H1 (cell line): ENCODE results near the gene DOCK3. TPM values are rescaled to one million over a fixed set of nuclear protein-coding genes. Genes with fewer than 3 reads are reported as not detected.

Experiments used
- CTCF ChIA-PET: fragments of 300-600 bp; sonication (Branson Sonifier 250); formaldehyde crosslinking; loops from one replicate; lab custom pipeline; 2021; ENCODE audit not compliant: partially characterized antibody; lab: Charles Lee
- POLR2A ChIA-PET: fragments of 300-600 bp; sonication (Branson Sonifier 250); formaldehyde crosslinking; loops from one replicate; lab custom pipeline; 2021; ENCODE audit warnings: inconsistent platforms; ENCODE audit not compliant: partially characterized antibody; lab: Charles Lee
- DNase-seq, 2 experiments: peaks; one replicate each; pipeline versions ENCODE4 v3.0.0 to v3.0.0-alpha.2; 2010 to 2022; ENCODE audit warnings: low spot score in 2 of 2, low read depth in 1 of 2, mixed read lengths in 1 of 2
- FAIRE-seq: peaks from 2 replicates; lab custom pipeline; 2011; peaks lifted over from hg19 to GRCh38; lab: Jason Lieb, UNC
- H2AFZ ChIP-seq: 2 replicates; pipeline ENCODE4 v1.8.1; 2012; ENCODE audit warnings: low read length, inconsistent platforms
- H2AK5ac ChIP-seq: 2 replicates; pipeline ENCODE4 v1.6.1; 2013; ENCODE audit warnings: low read depth, low read length
- H2BK120ac ChIP-seq: replicated peaks from 2 replicates; pipeline ENCODE3; 2013; ENCODE audit warnings: low read depth, low read length, inconsistent platforms
- H2BK12ac ChIP-seq: 2 replicates; pipeline ENCODE4 v1.6.1; 2013; ENCODE audit warnings: low read depth, low read length
- H2BK15ac ChIP-seq: 2 replicates; pipeline ENCODE4 v1.6.1; 2013; ENCODE audit warnings: low read length
- H2BK20ac ChIP-seq: 2 replicates; pipeline ENCODE4 v1.6.1; 2013; ENCODE audit warnings: low read length
- H2BK5ac ChIP-seq: 2 replicates; pipeline ENCODE4 v1.6.1; 2013; ENCODE audit warnings: low read depth, low read length
- H3K14ac ChIP-seq: 2 replicates; pipeline ENCODE4 v1.6.1; 2013; ENCODE audit warnings: inconsistent platforms; ENCODE audit not compliant: insufficient read length
- H3K18ac ChIP-seq: 2 replicates; pipeline ENCODE4 v1.6.1; 2013; ENCODE audit warnings: low read length; ENCODE audit errors: extremely low read depth
- H3K23ac ChIP-seq: 2 replicates; pipeline ENCODE4 v1.6.1; 2013; ENCODE audit warnings: inconsistent platforms; ENCODE audit not compliant: insufficient read length
- H3K23me2 ChIP-seq: 2 replicates; pipeline ENCODE4 v1.6.1; 2013; ENCODE audit warnings: low read depth, low read length
- H3K27ac ChIP-seq: 2 replicates; pipeline ENCODE4 v1.6.1; 2011; ENCODE audit warnings: low read depth, low read length, inconsistent platforms
- H3K27me3 ChIP-seq, 4 experiments: replicated peaks in 1 of 4; 1 replicate in 1 of 4; 2 replicates in 3 of 4; pipeline versions ENCODE4 v1.6.1 to v1.8.1; 2011 to 2013; ENCODE audit warnings: low read length in 3 of 4, mild to moderate bottlenecking in 3 of 4, inconsistent platforms in 2 of 4, mixed read lengths in 2 of 4, moderate library complexity in 1 of 4; ENCODE audit not compliant: control insufficient read depth in 3 of 4, insufficient read depth in 3 of 4; ENCODE audit errors: extremely low read depth in 1 of 4
- H3K36me3 ChIP-seq, 4 experiments: 2 replicates each; pipeline versions ENCODE4 v1.6.1 to v1.8.1; 2011 to 2013; ENCODE audit warnings: mild to moderate bottlenecking in 4 of 4, low read length in 3 of 4, moderate library complexity in 2 of 4, control low read depth in 1 of 4, inconsistent platforms in 1 of 4; ENCODE audit not compliant: insufficient read depth in 4 of 4, control insufficient read depth in 2 of 4
- H3K4ac ChIP-seq: replicated peaks from 2 replicates; pipeline ENCODE3; 2013; ENCODE audit warnings: low read length, low read depth, mixed read lengths, inconsistent platforms; ENCODE audit not compliant: insufficient read length
- H3K4me1 ChIP-seq, 4 experiments: replicated peaks in 1 of 4; 1 replicate in 1 of 4; 2 replicates in 3 of 4; pipeline versions ENCODE4 v1.6.1 to v1.8.1; 2011 to 2013; ENCODE audit warnings: low read length in 3 of 4, inconsistent platforms in 2 of 4, mixed read lengths in 1 of 4; ENCODE audit not compliant: insufficient read depth in 4 of 4, control insufficient read depth in 3 of 4
- H3K4me2 ChIP-seq, 2 experiments: 2 replicates each; pipeline versions ENCODE4 v1.6.1 to v1.8.1; 2011 to 2013; ENCODE audit warnings: low read depth in 2 of 2, low read length in 2 of 2, control low read depth in 1 of 2, inconsistent platforms in 1 of 2, mild to moderate bottlenecking in 1 of 2; ENCODE audit not compliant: insufficient read depth in 1 of 2
- H3K4me3 ChIP-seq, 4 experiments: fragments of 200-600, 300-600 bp in 1 of 4; sonication (generic), shearing (Covaris generic), sonication (Bioruptor Twin) in 1 of 4; 2 replicates each; pipeline versions ENCODE4 v1.5.1 to v1.8.1; 2011 to 2016; ENCODE audit warnings: low read length in 4 of 4, low read depth in 3 of 4, control low read depth in 2 of 4, inconsistent platforms in 2 of 4, mild to moderate bottlenecking in 2 of 4, mixed read lengths in 1 of 4, moderate library complexity in 1 of 4; ENCODE audit not compliant: insufficient read depth in 2 of 4; ENCODE audit errors: extremely low read depth in 1 of 4
- H3K56ac ChIP-seq: replicated peaks from 2 replicates; pipeline ENCODE3; 2013; ENCODE audit warnings: low read depth, mild to moderate bottlenecking, mixed read lengths, low read length, inconsistent platforms; ENCODE audit not compliant: insufficient read length
- H3K79me1 ChIP-seq: 2 replicates; pipeline ENCODE4 v1.6.1; 2013; ENCODE audit warnings: low read depth, low read length, control low read depth
- H3K79me2 ChIP-seq, 2 experiments: 2 replicates each; pipeline versions ENCODE4 v1.6.1 to v1.8.1; 2012 to 2013; ENCODE audit warnings: low read length in 2 of 2, mild to moderate bottlenecking in 2 of 2, inconsistent platforms in 1 of 2; ENCODE audit not compliant: insufficient read depth in 2 of 2, control insufficient read depth in 1 of 2
- H3K9ac ChIP-seq, 4 experiments: replicated peaks in 1 of 4; 1 replicate in 1 of 4; 2 replicates in 3 of 4; pipeline versions ENCODE4 v1.6.1 to v1.8.1; 2011 to 2013; ENCODE audit warnings: low read depth in 3 of 4, low read length in 3 of 4, control low read depth in 2 of 4, mild to moderate bottlenecking in 2 of 4, moderate library complexity in 2 of 4, inconsistent platforms in 1 of 4; ENCODE audit errors: extremely low read depth in 1 of 4
- H3K9me3 ChIP-seq, 2 experiments: 2 replicates each; pipeline versions ENCODE4 v1.6.1 to v1.8.1; 2012 to 2013; ENCODE audit warnings: mild to moderate bottlenecking in 2 of 2, moderate library complexity in 2 of 2, control low read depth in 1 of 2, inconsistent platforms in 1 of 2, low read depth in 1 of 2, low read length in 1 of 2, mixed read lengths in 1 of 2; ENCODE audit not compliant: insufficient read depth in 2 of 2
- H4K20me1 ChIP-seq, 2 experiments: replicated peaks in 1 of 2; 2 replicates each; pipeline versions ENCODE3 to v1.8.1; 2011 to 2013; ENCODE audit warnings: inconsistent platforms in 2 of 2, low read length in 2 of 2, mild to moderate bottlenecking in 1 of 2; ENCODE audit not compliant: insufficient read depth in 2 of 2, control insufficient read depth in 1 of 2
- H4K5ac ChIP-seq: 2 replicates; pipeline ENCODE4 v1.6.1; 2013; ENCODE audit warnings: low read length, low read depth, mixed read lengths, inconsistent platforms; ENCODE audit not compliant: insufficient read length
- H4K8ac ChIP-seq: 2 replicates; pipeline ENCODE4 v1.8.0; 2013; ENCODE audit warnings: mild to moderate bottlenecking, moderate library complexity, low read length, inconsistent platforms; ENCODE audit not compliant: insufficient read depth; ENCODE audit errors: extremely low read depth
- H4K91ac ChIP-seq: replicated peaks from 2 replicates; pipeline ENCODE3; 2013; ENCODE audit warnings: low read length, mixed read lengths, inconsistent platforms; ENCODE audit not compliant: insufficient read length
- E2F6 ChIP-seq: IDR thresholded peaks from 2 replicates; pipeline ENCODE4 v1.6.1; 2012; ENCODE audit warnings: inconsistent platforms
- EP300 ChIP-seq, 2 experiments: IDR thresholded peaks; 1 replicate in 1 of 2; 2 replicates in 1 of 2; pipeline ENCODE4 v1.6.1; 2011 to 2012; ENCODE audit warnings: low read depth in 2 of 2, low read length in 2 of 2, mild to moderate bottlenecking in 2 of 2, borderline replicate concordance in 1 of 2, inconsistent platforms in 1 of 2, moderate library complexity in 1 of 2
- GTF2F1 ChIP-seq: IDR thresholded peaks from 2 replicates; pipeline ENCODE4 v1.6.1; 2012; ENCODE audit warnings: low read depth, low read length, improper control_type of control experiment, borderline replicate concordance
- HDAC2 ChIP-seq, 2 experiments: fragments of 300-600 bp in 1 of 2; sonication (generic) in 1 of 2; IDR thresholded peaks; 2 replicates each; pipeline ENCODE4 v1.6.1; 2011 to 2012; ENCODE audit warnings: low read depth in 2 of 2, low read length in 2 of 2, mild to moderate bottlenecking in 2 of 2, moderate library complexity in 2 of 2, borderline replicate concordance in 1 of 2, inconsistent platforms in 1 of 2
- NANOG ChIP-seq: IDR thresholded peaks from 2 replicates; pipeline ENCODE4 v1.6.1; 2011; ENCODE audit warnings: low read length, low read depth, mild to moderate bottlenecking, inconsistent platforms; ENCODE audit not compliant: insufficient read depth, poor library complexity, severe bottlenecking
- RAD21 ChIP-seq, 2 experiments: IDR thresholded peaks in 1 of 2; conservative IDR thresholded peaks in 1 of 2; 2 replicates each; pipeline ENCODE4 v1.6.1; 2011; ENCODE audit warnings: low read depth in 2 of 2, low read length in 2 of 2, improper control_type of control experiment in 1 of 2, inconsistent platforms in 1 of 2, mild to moderate bottlenecking in 1 of 2, moderate library complexity in 1 of 2
- RFX5 ChIP-seq: IDR thresholded peaks from 2 replicates; pipeline ENCODE4 v1.6.1; 2011; ENCODE audit warnings: low read depth, low read length, improper control_type of control experiment, borderline replicate concordance
- SAP30 ChIP-seq: fragments of 300-600 bp; sonication (generic); IDR thresholded peaks from 2 replicates; pipeline ENCODE4 v1.7.1; 2012; ENCODE audit warnings: low read length, moderate library complexity, mild to moderate bottlenecking, inconsistent platforms; ENCODE audit not compliant: insufficient read depth, insufficient replicate concordance
- SP2 ChIP-seq: IDR thresholded peaks from 2 replicates; pipeline ENCODE4 v1.6.1; 2012; ENCODE audit warnings: mild to moderate bottlenecking, low read length, inconsistent platforms
- SRF ChIP-seq: IDR thresholded peaks from 2 replicates; pipeline ENCODE4 v1.6.1; 2011; ENCODE audit warnings: mild to moderate bottlenecking, low read depth, low read length, moderate library complexity
- TBP ChIP-seq: IDR thresholded peaks from 2 replicates; pipeline ENCODE4 v1.6.1; 2011; ENCODE audit warnings: low read depth, low read length, improper control_type of control experiment
- TCF12 ChIP-seq: IDR thresholded peaks from 2 replicates; pipeline ENCODE4 v1.6.1; 2011; ENCODE audit warnings: low read depth, mild to moderate bottlenecking, low read length
- polyA plus RNA-seq, 7 experiments: library from polyadenylated mRNA; depleted of rRNA in 3 of 7; stranded (reverse) in 5 of 7; unstranded in 2 of 7; fragments of >200 nt in 5 of 7; fragments of 200-250 nt in 2 of 7; gene quantifications; 1 replicate in 5 of 7; 2 replicates in 1 of 7; 4 replicates in 1 of 7; pipeline versions ENCODE4 v1.2.1 to v1.2.3, GENCODE V29; 2011 to 2013; ENCODE audit warnings: missing spikeins in 2 of 7, mixed read lengths in 2 of 7
- total RNA-seq: library from RNA; stranded (reverse); fragmentation: NEBNext Ultra II Directional; extraction: Animal tissue kit (Norgen Biotek cat#: 25700); gene quantifications from 2 replicates; pipeline ENCODE4 v1.2.1, GENCODE V29; 2021

Gene DOCK3
- total and polyA plus RNA-seq, 2 of the 8 experiments (the other 6 are each of a cell fraction or from before 2014, with no cell fraction given): 2.7 to 5.0 TPM

DNA sequence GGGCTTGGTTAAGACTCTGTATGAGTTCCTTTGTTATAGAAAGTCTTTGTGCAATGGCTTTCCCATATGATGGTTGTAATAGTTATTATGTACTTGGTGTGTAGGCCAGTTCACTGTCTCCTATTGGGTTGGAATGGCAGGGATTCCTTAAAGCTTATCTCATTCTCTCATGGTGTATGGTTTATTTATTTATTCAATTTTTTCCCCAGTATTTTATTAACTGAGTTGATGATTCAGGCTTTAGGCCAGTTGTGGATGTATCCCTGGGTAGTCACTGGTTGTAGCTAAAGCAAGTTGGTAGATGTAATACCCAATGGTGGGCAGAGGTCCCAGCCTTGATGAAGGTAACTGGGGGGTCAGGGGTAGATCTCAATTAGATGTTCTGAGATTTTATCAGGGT, 349.4 kb downstream of the DOCK3 start:
- Histone ChIP-seq H3K56ac (no peak overlapping the region), H2BK15ac (no peak overlapping the region), H2AK5ac (no peak overlapping the region), H3K23ac (no peak overlapping the region), H2AFZ (no peak overlapping the region), H3K9ac (no peak overlapping the region), H3K4me3 (no peak overlapping the region), H3K4me2 (no peak overlapping the region), H4K91ac (no peak overlapping the region), H3K18ac (no peak overlapping the region), H3K79me1 (no peaks in the 10 kb centered on the region), H2BK12ac (no peak overlapping the region), H3K27me3 (no peaks in the 10 kb centered on the region), H2BK20ac (no peak overlapping the region), H3K9me3 (no peaks in the 10 kb centered on the region), H2BK120ac (no peak overlapping the region), H4K8ac (no peak overlapping the region), H3K14ac (no peak overlapping the region), H4K5ac (no peak overlapping the region), H3K4ac (no peak overlapping the region), H4K20me1 (peaks cover 0 to 1% of the 10 kb centered on the region in 2 experiments), H3K4me1 (peaks cover 0 to 6% (median 1%) of the 10 kb centered on the region in 4 experiments; a peak in 2 of 7 replicates), H3K23me2 (no peaks in the 10 kb centered on the region; the same call in 1 of the 2 replicates), H3K79me2 (no peaks in the 10 kb centered on the region), H3K36me3 (no peaks in the 10 kb centered on the region), H3K27ac (no peak overlapping the region), H2BK5ac (no peak overlapping the region)
- CTCF ChIA-PET: interaction anchor here (1.4 to 1.6 kb wide), 2 partner anchors 45 to 76 kb away, joined by 3 to 4 read pairs; no protein-coding TSS in a partner anchor
- FAIRE-seq: no peak
- POLR2A ChIA-PET: no interaction called here
- no peak for DNase-seq
- no peak for TF ChIP-seq SP2
- TF ChIP-seq RAD21 (IDR thresholded peaks at IDR 0.05 in 1 of 2, conservative IDR thresholded peaks at IDR 0.05 in 1 of 2; ENCODE audit: low read depth in 2 of 2, low read length in 2 of 2): no peak
- no peak for TF ChIP-seq EP300 (IDR thresholded peaks at IDR 0.05; ENCODE audit: borderline replicate concordance in 1 of 2, low read depth in 2 of 2, low read length in 2 of 2)
- no peak for TF ChIP-seq GTF2F1
- TF ChIP-seq SRF: no peak
- no peak for TF ChIP-seq RFX5
- no peak for TF ChIP-seq TCF12
- no peak for TF ChIP-seq TBP
- TF ChIP-seq SAP30: no peak
- TF ChIP-seq NANOG: no peak
- no peak for TF ChIP-seq E2F6
- no peak for TF ChIP-seq HDAC2 (IDR thresholded peaks at IDR 0.05; ENCODE audit: borderline replicate concordance in 1 of 2, low read depth in 2 of 2, low read length in 2 of 2)
